ENCODE results near the gene TUBB6.
A peak's percentile ranks its signal among the peaks of the same experiment; 100 is the strongest.

Gene TUBB6

GRCh38 chr18:12276736-12277554, 31.1 kb upstream of the TUBB6 start:
- TF ChIP-seq, protein P1, sequence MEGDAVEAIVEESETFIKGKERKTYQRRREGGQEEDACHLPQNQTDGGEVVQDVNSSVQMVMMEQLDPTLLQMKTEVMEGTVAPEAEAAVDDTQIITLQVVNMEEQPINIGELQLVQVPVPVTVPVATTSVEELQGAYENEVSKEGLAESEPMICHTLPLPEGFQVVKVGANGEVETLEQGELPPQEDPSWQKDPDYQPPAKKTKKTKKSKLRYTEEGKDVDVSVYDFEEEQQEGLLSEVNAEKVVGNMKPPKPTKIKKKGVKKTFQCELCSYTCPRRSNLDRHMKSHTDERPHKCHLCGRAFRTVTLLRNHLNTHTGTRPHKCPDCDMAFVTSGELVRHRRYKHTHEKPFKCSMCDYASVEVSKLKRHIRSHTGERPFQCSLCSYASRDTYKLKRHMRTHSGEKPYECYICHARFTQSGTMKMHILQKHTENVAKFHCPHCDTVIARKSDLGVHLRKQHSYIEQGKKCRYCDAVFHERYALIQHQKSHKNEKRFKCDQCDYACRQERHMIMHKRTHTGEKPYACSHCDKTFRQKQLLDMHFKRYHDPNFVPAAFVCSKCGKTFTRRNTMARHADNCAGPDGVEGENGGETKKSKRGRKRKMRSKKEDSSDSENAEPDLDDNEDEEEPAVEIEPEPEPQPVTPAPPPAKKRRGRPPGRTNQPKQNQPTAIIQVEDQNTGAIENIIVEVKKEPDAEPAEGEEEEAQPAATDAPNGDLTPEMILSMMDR (IDR thresholded peaks at IDR 0.05; ENCODE audit: insufficient read depth, low read depth, low read length, missing control alignments), result no peak
- H3K4me3 ChIP-seq (ENCODE audit: low read depth, low read length), result no peak overlapping the region
- no peak for DNase-seq (ENCODE audit: low read depth)

DNA sequence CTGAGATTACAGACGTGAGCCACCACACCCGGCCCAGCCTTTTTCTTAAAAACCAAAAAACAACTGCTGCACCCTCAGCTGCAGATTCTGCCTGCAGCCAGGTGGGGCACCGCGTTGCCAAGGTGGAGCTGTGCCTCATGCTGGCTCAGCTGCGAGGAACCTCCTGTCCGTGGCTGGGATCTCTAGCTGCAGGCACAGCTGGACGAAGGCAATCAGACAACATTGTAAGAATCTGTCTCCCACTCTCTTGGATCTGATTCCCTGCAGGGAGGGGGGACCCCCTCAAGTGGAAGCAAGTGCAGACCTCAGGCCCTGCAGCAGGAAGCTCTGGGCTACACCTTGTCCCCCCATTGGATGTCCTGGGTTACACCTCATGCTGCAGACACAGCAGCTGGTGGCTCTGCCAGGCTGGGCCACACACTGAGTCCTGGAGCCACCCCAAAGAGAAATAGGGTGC, 29.8 kb upstream of the TUBB6 start:
- TF ChIP-seq, protein P1 (IDR thresholded peaks at IDR 0.05; ENCODE audit: insufficient read depth, low read depth, low read length, missing control alignments), result no peak
- DNase-seq (ENCODE audit: low read depth), result peak; percentile 14
- H3K4me3 ChIP-seq (ENCODE audit: low read depth, low read length), result no peak overlapping the region

DNA sequence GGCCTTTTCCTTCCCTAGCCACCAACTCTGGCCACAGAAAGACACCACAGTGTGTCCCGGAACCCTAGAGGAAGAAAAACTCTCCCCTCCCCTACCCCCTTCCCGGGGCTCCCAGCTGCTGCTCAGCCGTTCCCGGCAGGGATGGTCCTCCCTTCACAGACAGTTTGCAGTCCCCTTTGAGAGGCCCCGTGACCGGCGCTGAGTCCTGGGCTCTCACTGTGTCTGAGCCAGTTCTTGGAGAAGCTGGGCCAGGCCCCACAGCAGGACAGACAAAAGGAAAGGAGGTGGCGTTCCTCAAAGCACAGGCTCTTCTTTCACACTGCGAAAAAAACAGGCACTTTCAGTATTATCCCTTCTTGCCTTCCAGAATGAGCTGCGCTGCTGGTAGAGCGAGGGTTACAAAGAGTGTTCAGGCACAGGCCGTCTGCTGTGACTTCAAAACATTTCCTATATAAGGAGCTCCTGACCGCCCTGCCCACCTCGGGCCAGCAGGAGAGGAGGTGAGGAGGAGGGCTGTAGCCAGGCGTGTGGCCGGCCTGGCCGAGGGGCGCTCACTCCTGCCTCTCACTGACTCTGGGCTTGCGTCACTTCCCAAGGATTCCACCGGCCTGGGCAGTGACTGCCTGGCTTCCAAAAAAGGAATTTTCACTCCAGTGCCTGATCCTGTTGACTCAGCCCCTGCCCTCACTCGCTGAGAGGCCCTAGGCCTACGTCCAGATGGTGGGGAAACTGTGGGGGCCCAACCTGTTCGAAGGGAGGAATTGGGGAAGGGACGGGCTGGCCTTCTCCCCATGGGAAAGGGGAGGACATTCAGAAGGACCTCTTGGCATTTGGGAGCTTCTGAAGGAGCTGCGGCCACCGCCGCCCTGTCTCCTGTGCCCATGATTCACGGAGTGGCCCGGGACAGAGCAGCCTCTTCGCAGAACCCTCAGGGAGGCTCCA, 29.0 kb upstream of the TUBB6 start:
- no peak for DNase-seq (ENCODE audit: low read depth)
- H3K4me3 ChIP-seq (ENCODE audit: low read depth, low read length), result no peak overlapping the region

DNA sequence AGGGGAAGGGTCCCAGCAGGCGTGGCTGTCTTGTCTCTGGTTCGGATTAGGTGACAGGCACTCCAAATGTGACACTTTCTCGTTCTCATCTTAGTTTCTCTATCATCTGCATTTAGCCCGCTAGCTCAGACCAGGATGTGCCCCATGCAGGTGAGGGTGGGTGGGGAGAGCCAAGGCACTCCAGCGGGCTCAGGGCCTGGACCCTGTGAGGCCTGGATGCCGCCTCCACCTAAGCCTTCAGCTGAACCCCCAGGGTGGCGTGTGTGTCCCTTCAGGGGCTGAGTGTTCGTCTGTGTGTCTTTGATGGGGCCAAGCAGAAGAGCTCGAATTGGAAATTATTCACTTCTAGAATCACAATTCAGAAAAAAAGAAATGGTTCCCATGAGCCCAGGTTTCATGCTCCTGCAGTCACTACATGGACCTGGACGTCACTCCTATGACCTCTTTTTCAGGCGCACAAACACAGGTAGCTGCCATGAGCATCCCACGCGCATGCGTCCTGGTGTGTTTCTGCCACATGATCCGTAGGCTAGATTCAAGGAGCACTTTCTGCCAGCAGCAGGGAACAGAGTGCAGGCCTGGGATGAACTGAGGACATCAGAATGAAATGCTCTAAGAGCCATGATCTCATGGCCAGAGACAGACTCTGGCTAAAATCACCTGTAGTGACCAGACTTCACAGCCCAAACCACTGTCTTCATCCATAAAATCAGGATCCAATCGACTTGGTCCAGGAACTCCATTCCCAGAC, 28.1 kb upstream of the TUBB6 start:
- no peak for DNase-seq (ENCODE audit: low read depth)
- TF ChIP-seq, protein P1 (IDR thresholded peaks at IDR 0.05; ENCODE audit: insufficient read depth, low read depth, low read length, missing control alignments), result no peak
- H3K4me3 ChIP-seq (ENCODE audit: low read depth, low read length), result no peak overlapping the region

More for the DNA sequence above, 29.0 kb upstream of the TUBB6 start:
- TF ChIP-seq, protein P1 (IDR thresholded peaks at IDR 0.05; ENCODE audit: insufficient read depth, low read depth, low read length, missing control alignments), result no peak

GRCh38 chr18:12281861-12282260, 26.2 kb upstream of the TUBB6 start:
- TF ChIP-seq, protein P1 (IDR thresholded peaks at IDR 0.05; ENCODE audit: insufficient read depth, low read depth, low read length, missing control alignments), result no peak
- DNase-seq (ENCODE audit: low read depth), result no peak
- no peak overlapping the region for H3K4me3 ChIP-seq (ENCODE audit: low read depth, low read length)

DNA sequence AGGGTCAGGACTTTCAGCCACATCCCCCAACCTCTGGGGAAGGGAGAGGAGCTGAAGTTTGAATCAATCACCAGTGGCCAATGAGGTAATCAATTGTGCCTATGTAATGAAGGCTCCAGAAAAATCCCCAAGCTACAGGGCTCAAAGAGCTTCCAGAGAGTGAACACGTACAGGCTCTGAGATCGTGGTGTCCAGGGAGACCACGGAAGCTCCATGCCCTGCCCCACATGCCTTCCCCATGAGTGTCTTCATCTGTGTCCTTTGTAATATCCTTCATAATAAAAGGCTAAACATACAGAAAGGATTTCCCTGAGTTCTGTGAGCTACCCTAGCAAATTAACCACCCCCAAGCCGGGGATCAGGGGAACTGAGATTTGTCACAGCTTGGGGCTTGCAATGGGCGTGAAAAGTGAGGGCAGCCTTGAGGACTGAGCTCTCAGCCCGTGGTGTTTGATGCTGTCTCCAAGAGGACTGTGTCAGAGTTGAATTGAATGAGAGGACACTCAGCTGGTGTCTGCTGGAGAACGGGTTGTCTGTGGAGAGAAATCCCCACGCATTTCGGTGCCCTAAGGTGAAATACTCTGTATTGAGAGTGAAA, 25.5 kb upstream of the TUBB6 start:
- no peak for DNase-seq (ENCODE audit: low read depth)
- TF ChIP-seq, protein P1 (IDR thresholded peaks at IDR 0.05; ENCODE audit: insufficient read depth, low read depth, low read length, missing control alignments), result no peak
- H3K4me3 ChIP-seq (ENCODE audit: low read depth, low read length), result no peak overlapping the region
